ENCODE data around the gene CD300LD. TPM values are rescaled to one million over a fixed set of nuclear protein-coding genes. Genes with fewer than 3 reads are reported as not detected.
A peak's percentile ranks its signal among the peaks of the same experiment; 100 is the strongest.

The CD300LD gene
- total RNA-seq, 3 donors from 2014 or later = not detected

DNA sequence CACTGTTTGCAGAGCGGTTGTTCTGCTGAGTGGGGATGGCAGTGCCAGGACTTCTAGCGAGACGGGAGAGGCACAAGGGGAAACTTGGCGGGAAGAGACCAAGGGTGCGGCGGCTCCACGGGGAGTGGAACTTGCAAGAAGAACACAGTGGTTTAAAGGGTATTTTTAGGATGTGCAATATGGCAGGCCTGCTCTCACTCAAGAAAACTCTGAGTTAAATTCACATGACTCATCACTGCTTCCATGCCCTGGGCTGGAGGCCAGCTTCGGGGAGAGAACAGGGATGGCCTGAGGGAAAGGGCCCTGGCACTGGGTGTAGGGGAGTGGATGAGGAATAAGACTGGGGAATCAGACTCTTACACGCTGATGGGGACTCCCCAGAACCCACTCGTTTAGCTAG lies 13.3 kb upstream of the CD300LD start:
- peak in 1 of 2 donors; percentile 28 for DNase-seq (ENCODE audit: low spot score in 2 of 2)
- Histone ChIP-seq H3K9me3 (no peaks in the 10 kb centered on the region), H3K36me3 (no peaks in the 10 kb centered on the region), H3K4me3 (no peak overlapping the region), H3K27me3 (peaks cover 0 to 11% of the 10 kb centered on the region in 2 donors), H3K27ac (no peak overlapping the region), H3K4me1 (no peaks in the 10 kb centered on the region)
- no peak for TF ChIP-seq POLR2AphosphoS5 (IDR thresholded peaks at IDR 0.05)
- no peak for TF ChIP-seq POLR2A (IDR thresholded peaks at IDR 0.05)
- TF ChIP-seq, protein P1, sequence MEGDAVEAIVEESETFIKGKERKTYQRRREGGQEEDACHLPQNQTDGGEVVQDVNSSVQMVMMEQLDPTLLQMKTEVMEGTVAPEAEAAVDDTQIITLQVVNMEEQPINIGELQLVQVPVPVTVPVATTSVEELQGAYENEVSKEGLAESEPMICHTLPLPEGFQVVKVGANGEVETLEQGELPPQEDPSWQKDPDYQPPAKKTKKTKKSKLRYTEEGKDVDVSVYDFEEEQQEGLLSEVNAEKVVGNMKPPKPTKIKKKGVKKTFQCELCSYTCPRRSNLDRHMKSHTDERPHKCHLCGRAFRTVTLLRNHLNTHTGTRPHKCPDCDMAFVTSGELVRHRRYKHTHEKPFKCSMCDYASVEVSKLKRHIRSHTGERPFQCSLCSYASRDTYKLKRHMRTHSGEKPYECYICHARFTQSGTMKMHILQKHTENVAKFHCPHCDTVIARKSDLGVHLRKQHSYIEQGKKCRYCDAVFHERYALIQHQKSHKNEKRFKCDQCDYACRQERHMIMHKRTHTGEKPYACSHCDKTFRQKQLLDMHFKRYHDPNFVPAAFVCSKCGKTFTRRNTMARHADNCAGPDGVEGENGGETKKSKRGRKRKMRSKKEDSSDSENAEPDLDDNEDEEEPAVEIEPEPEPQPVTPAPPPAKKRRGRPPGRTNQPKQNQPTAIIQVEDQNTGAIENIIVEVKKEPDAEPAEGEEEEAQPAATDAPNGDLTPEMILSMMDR (IDR thresholded peaks at IDR 0.05) = no peak
- intact Hi-C loops (cut with DNase I; ENCODE audit: low total_unique reads) = no loop called here

DNA sequence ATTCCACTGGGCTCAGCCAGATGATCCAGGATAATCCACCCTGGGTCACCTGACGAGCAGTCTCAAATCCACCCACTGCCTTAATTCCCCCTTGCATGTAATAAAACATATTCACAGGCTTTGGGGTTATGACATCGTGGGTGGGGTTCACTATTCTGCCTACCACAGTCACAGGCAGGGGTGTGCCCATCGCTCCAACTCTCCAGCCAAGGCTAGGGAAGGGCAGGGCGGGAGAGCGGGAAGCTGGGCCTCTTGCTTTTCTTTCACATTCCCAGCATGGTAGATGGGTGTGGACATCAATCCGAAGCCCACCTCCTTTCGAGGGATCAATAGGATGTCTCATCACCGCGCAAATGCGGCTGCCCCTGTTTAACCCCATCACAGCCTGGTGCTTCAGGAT lies 12.7 kb upstream of the CD300LD start:
- H3K27ac ChIP-seq = no peak overlapping the region
- no peaks in the 10 kb centered on the region for H3K9me3 ChIP-seq
- H3K4me3 ChIP-seq = no peak overlapping the region
- H3K4me1 ChIP-seq = no peaks in the 10 kb centered on the region
- no peaks in the 10 kb centered on the region for H3K36me3 ChIP-seq
- intact Hi-C loops (cut with DNase I; ENCODE audit: low total_unique reads) = no loop called here
- peaks cover 0 to 9% of the 10 kb centered on the region in 2 donors for H3K27me3 ChIP-seq
- TF ChIP-seq, protein P1 (IDR thresholded peaks at IDR 0.05) = no peak
- no peak for TF ChIP-seq POLR2A (IDR thresholded peaks at IDR 0.05)
- no peak for TF ChIP-seq POLR2AphosphoS5 (IDR thresholded peaks at IDR 0.05)
- DNase-seq (ENCODE audit: low spot score in 2 of 2) = no peak

DNA sequence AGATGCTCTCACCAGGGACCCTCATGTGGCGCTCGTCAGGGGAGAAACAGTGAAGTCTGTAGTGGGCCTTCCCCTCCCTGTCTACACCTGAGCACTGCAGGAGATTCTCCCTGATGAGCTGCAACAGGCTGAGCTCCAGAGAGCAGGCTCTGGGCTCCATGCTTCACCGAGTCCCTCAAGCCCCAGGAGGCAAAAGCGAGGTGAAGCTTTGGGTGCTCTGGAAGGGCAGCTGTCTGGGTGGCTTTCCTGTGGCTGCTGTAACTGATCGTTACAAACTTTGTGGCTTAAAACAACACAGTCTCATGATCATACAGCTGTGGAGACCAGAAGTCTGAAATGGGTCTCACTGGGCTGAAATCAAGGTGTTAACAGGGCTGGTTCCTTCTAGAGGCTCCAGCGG lies 12.1 kb upstream of the CD300LD start:
- Histone ChIP-seq H3K9me3 (no peaks in the 10 kb centered on the region), H3K36me3 (no peaks in the 10 kb centered on the region), H3K4me1 (no peaks in the 10 kb centered on the region), H3K27ac (no peak overlapping the region), H3K4me3 (no peak overlapping the region), H3K27me3 (peaks cover 0 to 9% of the 10 kb centered on the region in 2 donors)
- no peak for DNase-seq (ENCODE audit: low spot score in 2 of 2)
- TF ChIP-seq POLR2A (IDR thresholded peaks at IDR 0.05) (no peak), POLR2AphosphoS5 (IDR thresholded peaks at IDR 0.05) (no peak)
- TF ChIP-seq, protein P1 (IDR thresholded peaks at IDR 0.05) = no peak
- intact Hi-C loops (cut with DNase I; ENCODE audit: low total_unique reads) = no loop called here

DNA sequence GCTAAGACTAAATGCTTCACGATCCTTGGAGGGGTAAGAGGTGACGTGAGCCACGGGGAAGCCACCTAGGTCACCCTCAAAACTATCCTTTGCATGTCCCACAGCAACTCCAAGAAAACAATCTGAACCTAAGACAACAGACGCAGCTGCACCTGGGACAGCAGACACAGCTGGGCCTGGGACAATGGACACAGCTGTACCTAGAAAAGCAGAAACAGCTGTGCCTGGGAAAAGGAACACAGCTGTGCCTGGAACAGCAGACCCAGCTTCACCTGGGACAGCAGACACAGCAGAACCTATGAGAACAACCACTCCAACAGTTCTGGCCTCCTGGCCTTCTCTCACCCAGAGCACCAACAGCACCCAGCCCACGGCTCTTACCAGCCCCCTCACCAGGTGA lies 11.7 kb upstream of the CD300LD start:
- no peaks in the 10 kb centered on the region for H3K36me3 ChIP-seq
- no peak overlapping the region for H3K4me3 ChIP-seq
- DNase-seq (ENCODE audit: low spot score in 2 of 2) = no peak
- no peak overlapping the region for H3K27ac ChIP-seq
- no peaks in the 10 kb centered on the region for H3K4me1 ChIP-seq
- TF ChIP-seq, protein P1 (IDR thresholded peaks at IDR 0.05) = no peak
- TF ChIP-seq POLR2AphosphoS5 (IDR thresholded peaks at IDR 0.05) (no peak), POLR2A (IDR thresholded peaks at IDR 0.05) (no peak)
- intact Hi-C loops (cut with DNase I; ENCODE audit: low total_unique reads) = no loop called here
- H3K27me3 ChIP-seq = peaks cover 0 to 13% of the 10 kb centered on the region in 2 donors
- no peaks in the 10 kb centered on the region for H3K9me3 ChIP-seq

DNA sequence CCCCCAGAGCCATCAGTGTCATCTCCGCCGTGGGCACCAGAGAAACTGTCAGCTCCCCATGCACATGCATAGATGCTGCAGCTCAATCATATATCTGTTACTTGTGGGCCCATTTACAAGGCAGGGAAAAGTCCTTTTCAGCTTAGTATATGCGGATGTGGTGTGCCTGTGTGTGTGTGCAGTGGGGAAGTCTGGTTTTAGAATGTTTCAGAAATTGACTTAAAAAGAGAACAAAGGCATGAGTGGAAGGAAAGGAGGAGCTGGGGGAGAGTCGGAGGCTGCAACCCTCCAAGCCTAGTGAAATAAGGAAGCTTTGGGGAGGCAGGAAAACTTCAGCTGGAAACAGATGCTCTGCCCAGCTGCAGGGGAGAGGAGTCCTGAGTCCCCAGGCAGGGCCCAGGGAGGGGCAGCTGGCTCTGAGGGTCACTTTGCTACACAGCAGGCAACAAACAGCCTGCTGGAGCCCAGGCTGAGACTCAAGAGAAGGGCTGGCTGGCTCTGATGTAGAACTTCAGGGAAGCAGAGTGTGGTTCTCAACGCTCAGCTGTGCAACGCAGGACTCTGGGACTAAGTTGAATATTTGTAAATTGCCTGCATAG lies 11.1 kb upstream of the CD300LD start:
- intact Hi-C loops (cut with DNase I; ENCODE audit: low total_unique reads) = no loop called here
- DNase-seq (ENCODE audit: low spot score in 2 of 2) = no peak
- no peak overlapping the region for H3K4me3 ChIP-seq
- H3K9me3 ChIP-seq = no peaks in the 10 kb centered on the region
- H3K27ac ChIP-seq = no peak overlapping the region
- no peaks in the 10 kb centered on the region for H3K4me1 ChIP-seq
- TF ChIP-seq, protein P1 (IDR thresholded peaks at IDR 0.05) = no peak
- TF ChIP-seq POLR2A (IDR thresholded peaks at IDR 0.05) (no peak), POLR2AphosphoS5 (IDR thresholded peaks at IDR 0.05) (no peak)
- H3K27me3 ChIP-seq = peaks cover 0 to 20% of the 10 kb centered on the region in 2 donors
- no peaks in the 10 kb centered on the region for H3K36me3 ChIP-seq
